Measurements from ENCODE around the gene COG7.

- TF ChIP-seq, protein P1, sequence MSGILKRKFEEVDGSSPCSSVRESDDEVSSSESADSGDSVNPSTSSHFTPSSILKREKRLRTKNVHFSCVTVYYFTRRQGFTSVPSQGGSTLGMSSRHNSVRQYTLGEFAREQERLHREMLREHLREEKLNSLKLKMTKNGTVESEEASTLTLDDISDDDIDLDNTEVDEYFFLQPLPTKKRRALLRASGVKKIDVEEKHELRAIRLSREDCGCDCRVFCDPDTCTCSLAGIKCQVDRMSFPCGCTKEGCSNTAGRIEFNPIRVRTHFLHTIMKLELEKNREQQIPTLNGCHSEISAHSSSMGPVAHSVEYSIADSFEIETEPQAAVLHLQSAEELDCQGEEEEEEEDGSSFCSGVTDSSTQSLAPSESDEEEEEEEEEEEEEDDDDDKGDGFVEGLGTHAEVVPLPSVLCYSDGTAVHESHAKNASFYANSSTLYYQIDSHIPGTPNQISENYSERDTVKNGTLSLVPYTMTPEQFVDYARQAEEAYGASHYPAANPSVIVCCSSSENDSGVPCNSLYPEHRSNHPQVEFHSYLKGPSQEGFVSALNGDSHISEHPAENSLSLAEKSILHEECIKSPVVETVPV (CRISPR knock-in tag; IDR thresholded peaks at IDR 0.05): no peak
- TF ChIP-seq ZFP3 (CRISPR knock-in tag; IDR thresholded peaks at IDR 0.05): no peak
- TF ChIP-seq RARB (CRISPR knock-in tag; IDR thresholded peaks at IDR 0.05): no peak
- TF ChIP-seq PATZ1 (CRISPR knock-in tag; IDR thresholded peaks at IDR 0.05; ENCODE audit: borderline replicate concordance): no peak
- no peak for TF ChIP-seq BACH2 (CRISPR knock-in tag; IDR thresholded peaks at IDR 0.05; ENCODE audit: borderline replicate concordance)
Measured at GRCh38 chr16:23501291-23501690, 48.3 kb upstream of the COG7 start.
